Measurements from ENCODE around the gene SYT14. TPM values are rescaled to one million over a fixed set of nuclear protein-coding genes. Genes with fewer than 3 reads are reported as not detected.
A peak's percentile ranks its signal among the peaks of the same experiment; 100 is the strongest.

Gene SYT14
- total and polyA plus RNA-seq, 3 donors from 2014 or later: 3.4 to 11.3 (median 10.8) TPM

- no peak overlapping the region for H3K27ac ChIP-seq
- TF ChIP-seq POLR2A (IDR thresholded peaks at IDR 0.05) (no peak), CTCF (IDR thresholded peaks at IDR 0.05) (no peak)
- H3K27me3 ChIP-seq: no peaks in the 10 kb centered on the region
- no peaks in the 10 kb centered on the region for H3K9me3 ChIP-seq
- no peaks in the 10 kb centered on the region for H3K4me1 ChIP-seq
- intact Hi-C loops (cut with DNase I; ENCODE audit: low total_unique reads): no loop called here
- 70 to 74% methylated on average over 2 of the region's 2 CpGs for WGBS, 2 donors
- no peak for DNase-seq
- no peaks in the 10 kb centered on the region for H3K36me3 ChIP-seq (ENCODE audit: low read depth, missing control alignments)
- no peak overlapping the region for H3K4me3 ChIP-seq
Measured at GRCh38 chr1:210129759-210130158, 191.7 kb downstream of the SYT14 start.

GRCh38 chr1:210132582-210132981, 194.6 kb downstream of the SYT14 start:
- no peak overlapping the region for H3K4me3 ChIP-seq
- no peak for DNase-seq
- intact Hi-C loops (cut with DNase I; ENCODE audit: low total_unique reads): no loop called here
- TF ChIP-seq CTCF (IDR thresholded peaks at IDR 0.05): no peak
- TF ChIP-seq POLR2A (IDR thresholded peaks at IDR 0.05): no peak
- H3K27me3 ChIP-seq: no peaks in the 10 kb centered on the region
- H3K36me3 ChIP-seq (ENCODE audit: low read depth, missing control alignments): no peaks in the 10 kb centered on the region
- no peaks in the 10 kb centered on the region for H3K4me1 ChIP-seq
- 65 to 68% methylated on average over 3 of the region's 3 CpGs for WGBS, 2 donors
- no peaks in the 10 kb centered on the region for H3K9me3 ChIP-seq
- H3K27ac ChIP-seq: no peak overlapping the region

- TF ChIP-seq CTCF (IDR thresholded peaks at IDR 0.05) (peak; percentile 40 to 48 (median 47)), POLR2A (IDR thresholded peaks at IDR 0.05) (no peak)
- H3K9me3 ChIP-seq: no peaks in the 10 kb centered on the region
Measured at GRCh38 chr1:210143465-210144062, 205.5 kb downstream of the SYT14 start.

GRCh38 chr1:210144736-210145135, 206.7 kb downstream of the SYT14 start:
- TF ChIP-seq CTCF (IDR thresholded peaks at IDR 0.05) (no peak), POLR2A (IDR thresholded peaks at IDR 0.05) (no peak)
- Histone ChIP-seq H3K4me1 (no peaks in the 10 kb centered on the region), H3K27me3 (no peaks in the 10 kb centered on the region), H3K36me3 (ENCODE audit: low read depth, missing control alignments) (no peaks in the 10 kb centered on the region), H3K4me3 (no peak overlapping the region), H3K27ac (no peak overlapping the region), H3K9me3 (no peaks in the 10 kb centered on the region)
- intact Hi-C loops (cut with DNase I; ENCODE audit: low total_unique reads): loop anchor here (10.0 kb wide), 1 partner anchor 160 kb away; no protein-coding TSS in a partner anchor
- WGBS, 2 donors: 61 to 64% methylated on average over 3 of the region's 3 CpGs
- no peak for DNase-seq

More at GRCh38 chr1:210143465-210144062, 205.5 kb downstream of the SYT14 start:
- no peaks in the 10 kb centered on the region for H3K27me3 ChIP-seq
- WGBS, 2 donors: 47 to 51% methylated on average over 4 of the region's 4 CpGs
- intact Hi-C loops (cut with DNase I; ENCODE audit: low total_unique reads): loop anchor here (10.0 kb wide), 1 partner anchor 161 kb away; no protein-coding TSS in a partner anchor
- H3K4me1 ChIP-seq: no peaks in the 10 kb centered on the region
- DNase-seq: peak; percentile 90
- H3K4me3 ChIP-seq: no peak overlapping the region
- H3K36me3 ChIP-seq (ENCODE audit: low read depth, missing control alignments): no peaks in the 10 kb centered on the region
- no peak overlapping the region for H3K27ac ChIP-seq
